ENCODE measurements around the gene COL4A6. TPM values are rescaled to one million over a fixed set of nuclear protein-coding genes. Genes with fewer than 3 reads are reported as not detected.

Gene COL4A6
- polyA plus RNA-seq, 6 donors from 2014 or later = not detected

DNA sequence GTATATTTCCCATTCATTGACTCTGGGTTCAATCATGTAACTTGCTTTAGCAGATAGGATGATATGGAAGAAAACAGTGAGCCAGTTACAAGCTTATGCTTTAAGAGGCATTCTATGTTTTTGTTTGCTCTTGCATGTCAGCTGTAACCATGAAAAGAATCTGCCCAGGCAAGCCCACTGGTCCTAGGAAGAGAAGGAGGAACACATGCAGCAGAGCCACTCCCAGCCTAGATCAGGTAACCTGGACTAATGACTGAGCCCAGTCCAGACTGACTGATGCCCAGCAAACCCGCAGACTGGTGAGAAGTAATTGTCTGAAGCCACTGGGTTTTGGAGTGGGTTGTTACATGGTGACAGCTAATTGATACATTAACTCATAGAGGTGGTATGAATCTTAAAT is 167.9 kb downstream of the COL4A6 start:
- H3K4me3 Mint-ChIP-seq = no peak overlapping the region
- ATAC-seq (ENCODE audit: low read depth in 2 of 2) (no peak), DNase-seq (no peak)
- no peaks in the 10 kb centered on the region for H3K36me3 Mint-ChIP-seq
- H3K4me1 Mint-ChIP-seq = no peaks in the 10 kb centered on the region
- H3K27me3 Mint-ChIP-seq = peaks cover 9 to 31% (median 11%) of the 10 kb centered on the region in 3 donors
- no peak overlapping the region for H3K27ac Mint-ChIP-seq
- H3K9me3 Mint-ChIP-seq = peaks cover 0 to 7% (median 2%) of the 10 kb centered on the region in 7 donors

DNA sequence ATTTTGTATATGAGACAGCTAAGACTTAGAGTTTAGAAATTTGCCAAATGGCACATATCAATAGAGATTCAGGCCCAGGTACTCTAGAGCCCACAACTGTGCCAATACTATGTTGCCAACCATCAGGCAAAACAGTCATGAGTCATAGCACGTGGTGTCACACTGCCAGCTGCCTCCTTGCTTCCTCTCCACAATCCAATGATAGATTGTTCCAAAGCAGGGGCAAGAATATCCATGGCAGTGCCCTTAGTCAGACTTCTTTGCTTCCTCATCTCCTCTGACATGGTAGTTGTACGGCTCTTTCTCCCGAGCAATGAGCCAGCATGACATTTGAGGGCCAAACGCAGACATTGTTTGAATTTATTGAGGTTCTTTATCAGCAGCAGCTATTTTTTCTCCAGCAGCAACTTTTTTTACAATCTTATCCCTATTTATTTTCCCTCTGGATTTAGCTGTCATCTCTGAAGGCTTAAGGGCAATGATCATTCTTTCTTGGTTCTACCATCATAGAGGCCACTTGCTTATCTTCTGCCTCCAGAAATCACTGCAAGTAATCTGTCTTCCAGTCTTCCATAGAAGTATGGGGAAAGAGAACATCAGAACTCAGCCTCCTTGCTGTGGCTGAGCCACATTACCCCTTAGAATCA is 169.7 kb downstream of the COL4A6 start:
- no peak for ATAC-seq (ENCODE audit: low read depth in 2 of 2)
- peaks cover 0 to 5% (median 0%) of the 10 kb centered on the region in 7 donors for H3K9me3 Mint-ChIP-seq
- no peak overlapping the region for H3K4me3 Mint-ChIP-seq
- no peak overlapping the region for H3K27ac Mint-ChIP-seq
- H3K27me3 Mint-ChIP-seq = peaks cover 9 to 16% (median 12%) of the 10 kb centered on the region in 3 donors
- H3K36me3 Mint-ChIP-seq = no peaks in the 10 kb centered on the region
- H3K4me1 Mint-ChIP-seq = no peaks in the 10 kb centered on the region
- DNase-seq = no peak

DNA sequence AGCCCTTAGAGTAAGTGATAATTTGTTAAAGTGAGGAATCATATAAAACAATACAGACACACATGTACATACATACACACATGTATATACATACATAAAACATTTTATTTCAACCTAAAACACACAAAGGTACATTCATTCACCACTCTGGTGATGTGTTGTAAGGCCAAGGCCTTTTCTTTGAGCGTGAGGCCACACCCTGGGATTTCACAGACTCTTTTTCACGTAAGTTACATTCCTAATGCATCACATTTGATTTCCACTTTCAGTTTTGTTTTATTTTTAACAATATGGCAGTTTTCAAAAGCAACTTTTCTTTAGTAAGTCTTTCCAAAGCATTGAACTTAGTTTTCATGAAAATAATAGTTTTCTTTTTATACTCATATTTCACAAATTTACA is 170.7 kb downstream of the COL4A6 start:
- H3K4me1 Mint-ChIP-seq = no peaks in the 10 kb centered on the region
- DNase-seq (no peak), ATAC-seq (ENCODE audit: low read depth in 2 of 2) (no peak)
- H3K4me3 Mint-ChIP-seq = no peak overlapping the region
- H3K27me3 Mint-ChIP-seq = peaks cover 9 to 16% (median 12%) of the 10 kb centered on the region in 3 donors
- H3K27ac Mint-ChIP-seq = no peak overlapping the region
- no peaks in the 10 kb centered on the region for H3K36me3 Mint-ChIP-seq
- peaks cover 0 to 5% (median 0%) of the 10 kb centered on the region in 7 donors for H3K9me3 Mint-ChIP-seq

DNA sequence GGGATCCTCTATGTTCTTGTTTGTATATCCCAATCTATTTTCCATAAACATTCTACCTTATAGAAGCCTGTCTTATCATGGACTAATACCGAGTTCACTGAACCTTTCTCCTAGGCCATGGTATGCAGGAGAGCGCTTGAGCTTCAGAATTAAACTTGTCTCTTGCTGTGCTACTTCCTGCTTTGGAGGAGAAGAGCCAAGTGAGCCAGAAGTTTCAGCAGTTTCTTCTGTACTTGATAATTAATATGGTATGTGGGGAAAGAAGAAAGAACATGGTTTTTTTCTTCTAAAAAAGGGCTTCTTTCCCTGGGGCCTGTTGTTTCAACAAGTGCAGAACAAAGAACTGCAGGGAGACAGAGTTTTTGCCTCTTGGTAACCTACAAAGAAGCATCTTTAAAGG is 173.8 kb downstream of the COL4A6 start:
- Mint-ChIP-seq H3K36me3 (no peaks in the 10 kb centered on the region), H3K4me1 (no peaks in the 10 kb centered on the region), H3K27ac (peak overlapping the region in 1 of 6 donors; percentile 40), H3K27me3 (peaks cover 9 to 11% (median 9%) of the 10 kb centered on the region in 3 donors), H3K9me3 (peaks cover 0 to 2% (median 0%) of the 10 kb centered on the region in 7 donors), H3K4me3 (no peak overlapping the region)
- DNase-seq (no peak), ATAC-seq (ENCODE audit: low read depth in 2 of 2) (no peak)

DNA sequence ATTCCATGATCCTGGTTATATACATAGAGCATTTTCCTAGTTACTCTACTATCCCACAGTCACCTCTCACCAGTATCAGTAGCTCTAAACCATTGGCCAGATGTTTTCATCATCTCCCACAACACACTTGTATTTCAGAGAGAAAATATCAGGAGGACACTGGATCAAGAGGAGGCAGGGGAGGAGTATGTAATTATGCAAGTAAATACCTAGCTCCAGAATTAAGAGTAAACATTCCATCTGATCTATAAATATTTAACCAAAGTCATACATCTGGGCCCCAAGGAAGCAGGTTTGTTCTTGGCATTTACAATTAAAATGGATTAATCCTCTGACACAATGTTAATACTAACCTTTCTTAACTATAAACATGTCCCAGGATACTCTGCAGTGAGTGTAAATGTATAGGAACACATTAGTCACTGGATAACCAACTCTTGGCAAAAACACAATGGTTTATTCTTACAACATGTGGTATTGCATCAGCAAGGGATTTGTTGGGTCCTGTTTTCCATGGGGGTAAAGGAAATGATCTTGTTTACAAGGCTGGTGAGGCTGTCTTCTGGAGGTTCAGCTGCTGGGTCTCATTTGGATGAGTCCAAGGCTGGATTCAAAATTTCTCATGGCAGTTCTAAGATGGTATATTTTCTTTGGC is 176.5 kb downstream of the COL4A6 start:
- Mint-ChIP-seq H3K27ac (no peak overlapping the region), H3K27me3 (peaks cover 9 to 25% (median 9%) of the 10 kb centered on the region in 3 donors), H3K4me1 (no peaks in the 10 kb centered on the region), H3K9me3 (peaks cover 0 to 4% (median 0%) of the 10 kb centered on the region in 7 donors), H3K36me3 (no peaks in the 10 kb centered on the region), H3K4me3 (no peak overlapping the region)
- no peak for DNase-seq
- no peak for ATAC-seq (ENCODE audit: low read depth in 2 of 2)

DNA sequence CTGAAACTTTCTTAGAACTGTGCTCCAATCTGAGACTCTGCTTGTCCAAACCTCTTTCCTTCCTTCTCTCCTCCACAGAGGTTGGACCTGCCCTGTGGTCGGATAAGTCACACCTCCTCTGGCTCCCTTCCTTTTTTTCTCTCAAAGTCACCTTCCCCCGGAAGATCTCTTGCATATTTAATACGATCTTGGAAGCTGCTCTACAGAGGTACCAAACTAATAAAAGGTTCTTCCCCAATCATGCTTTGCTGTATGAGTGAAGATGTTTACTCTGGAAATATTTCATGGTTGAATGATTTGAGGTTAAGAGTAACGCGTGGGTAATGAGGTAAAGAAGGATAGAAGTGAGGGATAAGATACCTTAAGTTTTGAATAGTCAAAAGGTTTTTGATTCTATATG is 180.7 kb downstream of the COL4A6 start:
- no peaks in the 10 kb centered on the region for H3K4me1 Mint-ChIP-seq
- H3K27me3 Mint-ChIP-seq = peaks cover 0 to 26% (median 0%) of the 10 kb centered on the region in 3 donors
- H3K27ac Mint-ChIP-seq = no peak overlapping the region
- H3K9me3 Mint-ChIP-seq = peaks cover 0 to 5% (median 4%) of the 10 kb centered on the region in 7 donors
- H3K36me3 Mint-ChIP-seq = no peaks in the 10 kb centered on the region
- no peak for ATAC-seq (ENCODE audit: low read depth in 2 of 2)
- peak overlapping the region in 1 of 8 donors; percentile 65 for H3K4me3 Mint-ChIP-seq
- DNase-seq = no peak

DNA sequence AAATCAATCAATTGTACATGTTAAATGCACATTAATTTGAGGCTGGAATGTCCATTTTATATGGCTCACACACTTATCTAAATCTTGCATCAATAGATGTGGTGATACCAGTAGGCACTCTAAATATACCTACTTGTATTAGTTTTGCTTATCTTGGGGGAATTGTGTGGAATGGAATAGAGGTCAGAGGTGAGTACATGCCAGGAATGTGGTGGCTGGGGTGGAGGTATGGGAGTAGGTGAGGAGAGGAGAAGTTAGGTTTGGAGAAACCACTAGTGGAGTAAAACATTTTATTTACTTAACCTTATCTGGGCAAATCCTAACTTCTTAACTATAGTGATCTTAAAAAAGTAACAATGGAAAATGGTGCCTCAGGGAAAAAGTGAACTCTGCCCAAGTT is 183.6 kb downstream of the COL4A6 start:
- H3K9me3 Mint-ChIP-seq = peaks cover 0 to 11% (median 4%) of the 10 kb centered on the region in 7 donors
- ATAC-seq (ENCODE audit: low read depth in 2 of 2) = no peak

DNA sequence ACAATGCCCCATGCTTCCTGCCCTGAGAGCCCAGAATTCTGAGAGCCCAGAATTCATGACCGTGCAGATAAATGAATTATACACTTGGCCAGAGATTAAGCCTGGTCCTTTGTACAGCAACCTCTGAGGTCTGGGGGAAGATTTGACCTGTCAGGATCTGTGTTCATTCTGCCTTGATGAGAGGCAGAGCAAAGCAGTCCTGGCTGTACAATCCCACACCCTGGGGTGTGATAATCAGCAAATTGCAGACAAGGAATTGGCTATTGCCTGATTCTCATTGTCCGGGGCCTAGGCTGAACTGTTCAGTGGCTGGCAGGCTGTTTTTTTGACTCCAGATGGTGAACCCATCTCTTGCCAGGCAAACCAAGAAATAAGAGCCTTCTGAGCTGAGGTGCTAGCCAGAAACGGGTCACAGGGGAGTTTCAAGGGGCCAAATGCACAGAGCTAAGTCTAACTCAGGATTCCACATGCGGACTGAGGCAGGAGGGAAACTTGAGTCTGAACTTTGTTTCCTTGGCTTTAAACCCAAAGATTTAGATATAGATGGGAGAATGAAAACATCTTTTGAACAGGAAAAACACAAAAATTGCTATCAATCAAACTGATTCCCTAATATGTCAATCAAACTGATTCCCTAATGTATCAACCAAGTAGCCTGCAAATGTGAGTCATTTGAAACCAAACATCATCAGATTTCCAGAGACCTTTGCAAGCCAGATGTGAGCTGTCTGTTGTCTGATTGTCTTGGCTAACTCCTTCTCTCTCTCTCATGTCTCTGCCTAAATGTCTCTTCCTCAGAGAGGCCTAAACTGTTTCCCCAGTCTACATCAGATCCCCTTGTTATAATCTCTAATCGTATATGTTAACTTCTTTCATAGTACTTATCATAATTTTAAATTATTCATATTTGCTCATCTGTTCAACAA is 187.3 kb downstream of the COL4A6 start:
- ATAC-seq (ENCODE audit: low read depth in 2 of 2) (no peak), DNase-seq (no peak)
- Mint-ChIP-seq H3K27me3 (peaks cover 4 to 19% (median 5%) of the 10 kb centered on the region in 3 donors), H3K9me3 (peaks cover 0 to 11% (median 1%) of the 10 kb centered on the region in 7 donors), H3K36me3 (no peaks in the 10 kb centered on the region), H3K27ac (no peak overlapping the region), H3K4me3 (no peak overlapping the region), H3K4me1 (no peaks in the 10 kb centered on the region)

More for the DNA sequence above, 183.6 kb downstream of the COL4A6 start:
- Mint-ChIP-seq H3K4me3 (peak overlapping the region in 1 of 8 donors; percentile 22), H3K27me3 (peaks cover 0 to 26% (median 0%) of the 10 kb centered on the region in 3 donors), H3K4me1 (no peaks in the 10 kb centered on the region), H3K27ac (no peak overlapping the region), H3K36me3 (no peaks in the 10 kb centered on the region)
- no peak for DNase-seq

DNA sequence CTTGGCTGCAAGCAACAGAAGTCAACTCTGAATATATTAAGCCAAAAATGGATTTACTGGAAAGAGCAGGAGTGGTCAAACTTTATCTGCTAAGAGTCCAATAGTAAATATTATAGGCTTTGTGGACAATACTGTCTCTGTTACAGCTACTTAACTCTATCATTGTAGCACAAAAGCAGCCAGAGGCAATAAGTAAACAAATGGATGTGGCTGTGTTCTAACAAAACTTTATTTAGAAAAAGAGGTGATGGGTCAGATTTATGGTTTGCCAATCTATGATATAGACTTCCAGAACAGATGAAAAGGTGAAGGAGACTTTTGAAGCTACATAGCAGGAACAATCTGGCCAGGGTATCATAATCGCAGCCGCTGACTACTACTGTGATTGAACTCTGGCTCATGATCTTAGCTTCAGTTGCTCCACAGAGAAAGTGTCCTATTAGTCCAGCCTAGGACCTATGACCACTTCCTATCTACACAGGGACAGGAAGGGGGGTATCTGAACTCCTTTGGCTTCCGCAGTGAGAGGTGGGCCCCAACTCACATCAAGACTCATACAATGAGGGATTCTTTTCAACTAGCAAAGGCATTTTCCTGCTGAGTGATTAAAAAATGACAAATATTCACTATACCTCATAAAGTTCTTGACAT is 191.8 kb downstream of the COL4A6 start:
- no peaks in the 10 kb centered on the region for H3K36me3 Mint-ChIP-seq
- H3K27me3 Mint-ChIP-seq = peaks cover 4 to 11% (median 5%) of the 10 kb centered on the region in 3 donors
- H3K4me3 Mint-ChIP-seq = no peak overlapping the region
- DNase-seq (no peak), ATAC-seq (ENCODE audit: low read depth in 2 of 2) (no peak)
- no peaks in the 10 kb centered on the region for H3K4me1 Mint-ChIP-seq
- H3K27ac Mint-ChIP-seq = no peak overlapping the region
- no peaks in the 10 kb centered on the region for H3K9me3 Mint-ChIP-seq

DNA sequence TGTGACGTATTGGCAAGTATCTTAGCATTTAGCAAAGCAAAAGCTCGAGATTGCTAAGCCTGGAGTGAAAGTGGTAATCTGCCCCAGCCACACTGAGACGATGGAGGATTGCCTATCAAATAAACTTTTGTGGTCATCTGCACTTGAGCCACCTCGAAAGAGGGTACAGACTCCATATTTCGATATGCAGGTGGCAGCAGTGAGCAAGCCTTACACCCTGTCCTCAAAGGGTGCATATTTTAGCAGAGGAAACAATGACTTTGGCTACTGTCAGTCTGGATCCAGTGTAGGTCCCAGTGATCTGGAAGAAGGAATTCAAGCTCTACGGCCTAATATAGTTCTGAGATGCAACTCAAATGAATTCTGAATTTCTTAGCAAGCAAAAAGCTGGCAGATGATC is 192.8 kb downstream of the COL4A6 start:
- Mint-ChIP-seq H3K27ac (no peak overlapping the region), H3K9me3 (no peaks in the 10 kb centered on the region), H3K27me3 (peaks cover 4 to 11% (median 5%) of the 10 kb centered on the region in 3 donors), H3K4me3 (no peak overlapping the region), H3K4me1 (no peaks in the 10 kb centered on the region), H3K36me3 (no peaks in the 10 kb centered on the region)
- ATAC-seq (ENCODE audit: low read depth in 2 of 2) (no peak), DNase-seq (no peak)

DNA sequence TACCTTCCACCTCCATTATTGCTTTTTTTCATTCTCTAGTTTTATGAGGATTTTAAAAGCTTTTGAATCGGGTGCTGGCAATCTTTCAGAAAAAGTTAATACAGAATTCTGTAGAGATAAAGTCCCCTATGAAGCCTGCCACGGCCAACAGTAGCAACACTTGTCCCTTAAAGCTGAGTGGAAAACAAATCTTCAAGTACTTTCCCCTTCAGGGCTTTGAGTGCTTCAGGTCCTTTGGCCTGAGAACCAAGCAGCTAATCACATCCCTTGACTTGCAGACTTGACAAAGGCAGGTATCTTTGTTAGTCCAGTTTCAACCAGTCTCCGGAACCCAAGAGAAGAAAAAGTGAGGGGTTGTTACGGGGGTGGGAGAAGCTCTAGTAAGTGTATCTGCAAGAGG is 202.2 kb downstream of the COL4A6 start:
- Mint-ChIP-seq H3K27me3 (peaks cover 5 to 36% (median 12%) of the 10 kb centered on the region in 3 donors), H3K4me1 (no peaks in the 10 kb centered on the region), H3K36me3 (no peaks in the 10 kb centered on the region), H3K9me3 (peaks cover 0 to 4% (median 0%) of the 10 kb centered on the region in 7 donors), H3K4me3 (no peak overlapping the region), H3K27ac (no peak overlapping the region)
- DNase-seq (no peak), ATAC-seq (ENCODE audit: low read depth in 2 of 2) (no peak)

DNA sequence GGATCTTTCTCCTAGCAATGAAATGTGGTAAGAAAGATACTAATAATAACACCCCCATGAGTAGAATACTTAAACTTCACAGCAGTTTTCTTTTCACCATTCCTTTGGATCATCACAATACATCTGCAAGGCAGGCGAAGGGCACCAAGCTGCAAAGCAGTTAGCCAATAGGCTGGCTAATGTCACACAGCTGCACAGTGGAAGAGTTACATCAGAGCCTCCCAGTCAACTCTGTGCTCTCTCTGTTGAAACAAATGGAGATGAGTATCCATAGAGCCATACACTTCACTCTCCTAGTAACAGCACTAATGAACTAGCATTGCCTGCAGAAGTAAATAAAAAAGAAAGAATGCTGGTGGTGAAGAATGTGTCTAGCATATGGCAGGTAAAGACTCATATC is 207.6 kb downstream of the COL4A6 start:
- no peaks in the 10 kb centered on the region for H3K4me1 Mint-ChIP-seq
- ATAC-seq (ENCODE audit: low read depth in 2 of 2) = no peak
- no peak overlapping the region for H3K4me3 Mint-ChIP-seq
- H3K27ac Mint-ChIP-seq = no peak overlapping the region
- DNase-seq = no peak
- no peaks in the 10 kb centered on the region for H3K36me3 Mint-ChIP-seq
- H3K27me3 Mint-ChIP-seq = peaks cover 13 to 23% (median 20%) of the 10 kb centered on the region in 3 donors
- no peaks in the 10 kb centered on the region for H3K9me3 Mint-ChIP-seq

All from naive B cell (primary cell).